HepG2 (cell line): ENCODE measurements around the gene NCOA4. TPM values are rescaled to one million over a fixed set of nuclear protein-coding genes. Genes with fewer than 3 reads are reported as not detected.

Experiments used
- GATAD2A ChIP-seq: IDR thresholded peaks from 2 replicates; pipeline ENCODE4 v1.6.1; 2016
- HNF4A ChIP-seq: sonication (generic); formaldehyde crosslinking; IDR thresholded peaks from 2 replicates; pipeline ENCODE4 v1.4.0; 2020; ENCODE audit warnings: missing genetic modification reagents
- MED1 ChIP-seq: sonication (generic); formaldehyde crosslinking; IDR thresholded peaks from 2 replicates; pipeline ENCODE4 v1.4.0; 2020; ENCODE audit warnings: missing genetic modification reagents
- NR2F1 ChIP-seq, 2 experiments: fragments of 450-650 bp in 1 of 2; formaldehyde crosslinking in 1 of 2; IDR thresholded peaks; 2 replicates each; pipeline versions ENCODE4 v1.5.0 to v1.6.1; 2016 to 2020; ENCODE audit warnings: mild to moderate bottlenecking in 1 of 2, missing compliant biosample characterization in 1 of 2, missing genetic modification reagents in 1 of 2, moderate library complexity in 1 of 2
- PAXIP1 ChIP-seq: sonication (generic); formaldehyde crosslinking; conservative IDR thresholded peaks from 2 replicates; pipeline ENCODE4 v1.4.0; 2020; ENCODE audit warnings: mild to moderate bottlenecking, missing genetic modification reagents, moderate library complexity
- SCMH1 ChIP-seq: sonication (generic); formaldehyde crosslinking; IDR thresholded peaks from 2 replicates; pipeline ENCODE4 v1.9.0; 2021; ENCODE audit warnings: missing genetic modification reagents, mild to moderate bottlenecking, borderline replicate concordance
- SOX13 ChIP-seq, 3 experiments: fragments of 450-650 bp in 1 of 3; sonication (generic) in 1 of 3; formaldehyde crosslinking in 1 of 3; IDR thresholded peaks in 2 of 3; conservative IDR thresholded peaks in 1 of 3; 2 replicates each; pipeline versions ENCODE4 v1.5.0 to v1.6.1; 2016 to 2020; ENCODE audit warnings: antibody characterized with exemption in 1 of 3, mild to moderate bottlenecking in 1 of 3, missing compliant biosample characterization in 1 of 3, missing genetic modification reagents in 1 of 3, moderate library complexity in 1 of 3
- SOX6 ChIP-seq, 2 experiments: fragments of 450-650 bp in 1 of 2; sonication (generic) in 1 of 2; formaldehyde crosslinking in 1 of 2; IDR thresholded peaks; 2 replicates each; pipeline versions ENCODE4 v1.4.0 to v1.6.1; 2017 to 2020; ENCODE audit warnings: antibody characterized with exemption in 1 of 2, mild to moderate bottlenecking in 1 of 2, missing genetic modification reagents in 1 of 2
- XBP1 ChIP-seq: sonication (generic); formaldehyde crosslinking; IDR thresholded peaks from 2 replicates; pipeline ENCODE4 v1.5.0; 2020; ENCODE audit warnings: missing genetic modification reagents
- ZFX ChIP-seq: sonication (generic); formaldehyde crosslinking; IDR thresholded peaks from 2 replicates; pipeline ENCODE4 v1.4.0; 2020; ENCODE audit warnings: mild to moderate bottlenecking, low read depth, missing genetic modification reagents, moderate library complexity
- ZMYM4 ChIP-seq: sonication (generic); formaldehyde crosslinking; IDR thresholded peaks from 2 replicates; pipeline ENCODE4 v1.8.1; 2023; ENCODE audit warnings: mild to moderate bottlenecking, missing genetic modification reagents
- ZNF30 ChIP-seq: sonication (generic); formaldehyde crosslinking; IDR thresholded peaks from 2 replicates; pipeline ENCODE4 v1.5.0; 2020; ENCODE audit warnings: mild to moderate bottlenecking, missing genetic modification reagents
- polyA plus RNA-seq, 8 experiments: library from polyadenylated mRNA; depleted of rRNA in 3 of 8; stranded (reverse) in 7 of 8; unstranded in 1 of 8; fragments of >200 nt; fragmentation: Illumina TruSeq in 4 of 8; extraction: Trizol in 4 of 8; gene quantifications; 2 replicates each; pipeline versions ENCODE4 v1.2.1 to v1.2.3, GENCODE V29; 2011 to 2016; ENCODE audit warnings: low read depth in 4 of 8, missing spikeins in 1 of 8, mixed read lengths in 1 of 8; ENCODE audit not compliant: insufficient read depth in 1 of 8
- total RNA-seq, 5 experiments: library from RNA; depleted of rRNA; stranded (reverse); fragments of >200 nt; fragmentation: Illumina TruSeq; extraction: Trizol; gene quantifications; 2 replicates each; pipeline ENCODE4 v1.2.3, GENCODE V29; 2016; ENCODE audit warnings: low read depth in 1 of 5
- TF ChIP-seq, protein P1 (sequence below): IDR thresholded peaks from 2 replicates; pipeline ENCODE4 v1.4.0; 2020; ENCODE audit warnings: mild to moderate bottlenecking, missing genetic modification reagents
- TF ChIP-seq, protein P2 (sequence below): sonication (generic); formaldehyde crosslinking; IDR thresholded peaks from 2 replicates; pipeline ENCODE4 v1.5.0; 2020; ENCODE audit warnings: mild to moderate bottlenecking, missing genetic modification reagents, borderline replicate concordance

NCOA4 gene
- total and polyA plus RNA-seq, 2 of the 13 experiments (the other 11 are each of a cell fraction or from before 2014, with no cell fraction given): 306 to 400 TPM

DNA sequence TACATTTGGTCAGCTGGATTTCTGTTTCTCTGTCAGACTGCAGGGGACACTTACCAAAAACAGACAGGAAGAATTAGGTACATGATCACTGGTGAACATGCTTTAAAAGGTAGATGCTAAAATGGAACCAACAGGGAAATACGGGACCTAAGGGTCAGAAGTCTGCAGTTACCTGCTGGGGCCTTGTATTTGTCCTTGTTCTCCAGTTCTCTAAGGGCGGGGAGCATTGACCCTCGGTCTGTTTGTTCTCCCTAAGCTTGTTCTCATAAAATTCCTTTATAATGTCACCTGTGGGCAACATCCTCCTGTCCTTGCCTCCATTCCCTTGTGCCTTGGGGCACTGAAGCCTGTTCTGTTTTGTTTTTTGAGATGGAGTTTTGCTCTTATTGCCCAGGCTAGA is 45.4 kb upstream of the NCOA4 start (continued):
- TF ChIP-seq, protein P1, sequence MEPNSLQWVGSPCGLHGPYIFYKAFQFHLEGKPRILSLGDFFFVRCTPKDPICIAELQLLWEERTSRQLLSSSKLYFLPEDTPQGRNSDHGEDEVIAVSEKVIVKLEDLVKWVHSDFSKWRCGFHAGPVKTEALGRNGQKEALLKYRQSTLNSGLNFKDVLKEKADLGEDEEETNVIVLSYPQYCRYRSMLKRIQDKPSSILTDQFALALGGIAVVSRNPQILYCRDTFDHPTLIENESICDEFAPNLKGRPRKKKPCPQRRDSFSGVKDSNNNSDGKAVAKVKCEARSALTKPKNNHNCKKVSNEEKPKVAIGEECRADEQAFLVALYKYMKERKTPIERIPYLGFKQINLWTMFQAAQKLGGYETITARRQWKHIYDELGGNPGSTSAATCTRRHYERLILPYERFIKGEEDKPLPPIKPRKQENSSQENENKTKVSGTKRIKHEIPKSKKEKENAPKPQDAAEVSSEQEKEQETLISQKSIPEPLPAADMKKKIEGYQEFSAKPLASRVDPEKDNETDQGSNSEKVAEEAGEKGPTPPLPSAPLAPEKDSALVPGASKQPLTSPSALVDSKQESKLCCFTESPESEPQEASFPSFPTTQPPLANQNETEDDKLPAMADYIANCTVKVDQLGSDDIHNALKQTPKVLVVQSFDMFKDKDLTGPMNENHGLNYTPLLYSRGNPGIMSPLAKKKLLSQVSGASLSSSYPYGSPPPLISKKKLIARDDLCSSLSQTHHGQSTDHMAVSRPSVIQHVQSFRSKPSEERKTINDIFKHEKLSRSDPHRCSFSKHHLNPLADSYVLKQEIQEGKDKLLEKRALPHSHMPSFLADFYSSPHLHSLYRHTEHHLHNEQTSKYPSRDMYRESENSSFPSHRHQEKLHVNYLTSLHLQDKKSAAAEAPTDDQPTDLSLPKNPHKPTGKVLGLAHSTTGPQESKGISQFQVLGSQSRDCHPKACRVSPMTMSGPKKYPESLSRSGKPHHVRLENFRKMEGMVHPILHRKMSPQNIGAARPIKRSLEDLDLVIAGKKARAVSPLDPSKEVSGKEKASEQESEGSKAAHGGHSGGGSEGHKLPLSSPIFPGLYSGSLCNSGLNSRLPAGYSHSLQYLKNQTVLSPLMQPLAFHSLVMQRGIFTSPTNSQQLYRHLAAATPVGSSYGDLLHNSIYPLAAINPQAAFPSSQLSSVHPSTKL (CRISPR knock-in tag): peak; percentile 35; the same call in 1 of the 2 replicates
- TF ChIP-seq ZNF30 (CRISPR knock-in tag) (no peak), ZMYM4 (CRISPR knock-in tag) (peak; percentile 51), MED1 (CRISPR knock-in tag) (peak; percentile 27; the same call in 1 of the 2 replicates), HNF4A (CRISPR knock-in tag) (peak; percentile 50), PAXIP1 (peak; percentile 61; the same call in 1 of the 2 replicates), XBP1 (no peak), SCMH1 (CRISPR knock-in tag) (no peak), GATAD2A (peak; percentile 32; the same call in 1 of the 2 replicates), SOX13 (IDR thresholded peaks at IDR 0.05) (no peak), SOX13 (CRISPR knock-in tag; conservative IDR thresholded peaks at IDR 0.05 in 1 of 2, IDR thresholded peaks at IDR 0.05 in 1 of 2) (peak in 1 of 2 experiments; percentile 37; a peak in 1 of 4 replicates), SOX6 (IDR thresholded peaks at IDR 0.05) (no peak), SOX6 (CRISPR knock-in tag; IDR thresholded peaks at IDR 0.05) (peak; percentile 73), ZFX (CRISPR knock-in tag) (peak; percentile 54; the same call in 1 of the 2 replicates), NR2F1 (CRISPR knock-in tag; IDR thresholded peaks at IDR 0.05) (no peak)
- TF ChIP-seq, protein P2, sequence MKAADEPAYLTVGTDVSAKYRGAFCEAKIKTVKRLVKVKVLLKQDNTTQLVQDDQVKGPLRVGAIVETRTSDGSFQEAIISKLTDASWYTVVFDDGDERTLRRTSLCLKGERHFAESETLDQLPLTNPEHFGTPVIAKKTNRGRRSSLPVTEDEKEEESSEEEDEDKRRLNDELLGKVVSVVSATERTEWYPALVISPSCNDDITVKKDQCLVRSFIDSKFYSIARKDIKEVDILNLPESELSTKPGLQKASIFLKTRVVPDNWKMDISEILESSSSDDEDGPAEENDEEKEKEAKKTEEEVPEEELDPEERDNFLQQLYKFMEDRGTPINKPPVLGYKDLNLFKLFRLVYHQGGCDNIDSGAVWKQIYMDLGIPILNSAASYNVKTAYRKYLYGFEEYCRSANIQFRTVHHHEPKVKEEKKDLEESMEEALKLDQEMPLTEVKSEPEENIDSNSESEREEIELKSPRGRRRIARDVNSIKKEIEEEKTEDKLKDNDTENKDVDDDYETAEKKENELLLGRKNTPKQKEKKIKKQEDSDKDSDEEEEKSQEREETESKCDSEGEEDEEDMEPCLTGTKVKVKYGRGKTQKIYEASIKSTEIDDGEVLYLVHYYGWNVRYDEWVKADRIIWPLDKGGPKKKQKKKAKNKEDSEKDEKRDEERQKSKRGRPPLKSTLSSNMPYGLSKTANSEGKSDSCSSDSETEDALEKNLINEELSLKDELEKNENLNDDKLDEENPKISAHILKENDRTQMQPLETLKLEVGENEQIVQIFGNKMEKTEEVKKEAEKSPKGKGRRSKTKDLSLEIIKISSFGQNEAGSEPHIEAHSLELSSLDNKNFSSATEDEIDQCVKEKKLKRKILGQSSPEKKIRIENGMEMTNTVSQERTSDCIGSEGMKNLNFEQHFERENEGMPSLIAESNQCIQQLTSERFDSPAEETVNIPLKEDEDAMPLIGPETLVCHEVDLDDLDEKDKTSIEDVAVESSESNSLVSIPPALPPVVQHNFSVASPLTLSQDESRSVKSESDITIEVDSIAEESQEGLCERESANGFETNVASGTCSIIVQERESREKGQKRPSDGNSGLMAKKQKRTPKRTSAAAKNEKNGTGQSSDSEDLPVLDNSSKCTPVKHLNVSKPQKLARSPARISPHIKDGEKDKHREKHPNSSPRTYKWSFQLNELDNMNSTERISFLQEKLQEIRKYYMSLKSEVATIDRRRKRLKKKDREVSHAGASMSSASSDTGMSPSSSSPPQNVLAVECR (CRISPR knock-in tag): no peak; the same call in 1 of the 2 replicates
